ENCODE data around the gene EPHB2.

Gene EPHB2

DNA sequence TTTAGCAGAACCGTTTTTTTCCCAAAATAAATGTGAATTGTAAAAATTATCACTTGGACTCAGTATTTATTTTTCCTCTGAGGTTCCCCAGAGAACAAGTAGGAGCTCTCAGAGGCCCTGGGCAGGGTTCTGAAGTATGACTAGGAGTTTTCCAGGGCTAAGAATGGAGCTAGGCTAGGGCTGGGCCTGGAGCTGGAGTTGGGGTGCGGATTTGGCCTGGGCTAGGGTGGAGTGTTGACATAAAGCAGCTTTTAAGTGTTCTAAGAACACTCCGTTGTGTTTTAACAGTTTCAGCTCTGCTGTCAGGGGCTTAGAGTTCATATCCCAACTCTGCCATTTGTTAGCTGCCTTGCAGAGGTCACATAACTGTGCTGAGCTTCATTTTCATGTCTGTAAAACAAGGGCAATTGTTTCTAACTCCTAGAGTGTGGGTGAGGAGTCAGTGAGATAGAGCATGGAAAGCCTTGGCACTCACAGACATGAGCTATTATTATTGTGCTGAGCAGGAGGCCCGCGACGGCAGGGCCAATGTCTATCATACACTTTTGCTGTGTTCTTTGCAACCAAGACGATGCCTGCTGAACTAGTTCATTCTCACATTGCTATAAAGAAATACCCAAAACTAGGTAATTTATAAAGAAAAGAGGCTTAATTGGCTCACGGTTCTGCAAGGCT is 210.9 kb downstream of the EPHB2 start:
- Histone ChIP-seq H3K27ac (replicated peaks; ENCODE audit: low read length) (no peak overlapping the region), H2AK5ac (ENCODE audit: low read depth, low read length) (no peak overlapping the region), H2BK5ac (ENCODE audit: low read length) (no peak overlapping the region), H2AFZ (ENCODE audit: low read length) (no peak overlapping the region), H2BK15ac (ENCODE audit: low read length) (no peak overlapping the region), H3K36me3 (replicated peaks in 1 of 2; ENCODE audit: control insufficient read depth in 2 of 2, insufficient read depth in 2 of 2, low read length in 2 of 2) (no peaks in the 10 kb centered on the region), H3K27me3 (ENCODE audit: control insufficient read depth in 3 of 3, insufficient read depth in 3 of 3, low read depth in 1 of 3, low read length in 3 of 3) (peaks cover 0 to 3% (median 0%) of the 10 kb centered on the region in 3 experiments), H3K4me2 (ENCODE audit: insufficient read depth, low read length, poor library complexity, severe bottlenecking) (no peak overlapping the region), H3K4me3 (ENCODE audit: low read length in 2 of 2) (no peak overlapping the region), H3K4ac (ENCODE audit: low read length) (no peak overlapping the region), H3K4me1 (ENCODE audit: control insufficient read depth in 2 of 2, insufficient read depth in 1 of 2, low read depth in 1 of 2, low read length in 2 of 2) (peaks cover 0 to 3% of the 10 kb centered on the region in 2 donors), H3K14ac (ENCODE audit: low read length) (no peak overlapping the region), H3K79me1 (ENCODE audit: low read depth, low read length) (no peaks in the 10 kb centered on the region), H2BK120ac (ENCODE audit: low read depth, low read length) (no peak overlapping the region), H3K18ac (ENCODE audit: low read length) (no peak overlapping the region), H2BK12ac (ENCODE audit: low read length) (no peak overlapping the region), H4K8ac (ENCODE audit: low read depth, low read length) (no peak overlapping the region), H3K23ac (ENCODE audit: low read depth, low read length, poor library complexity) (no peak overlapping the region), H4K91ac (ENCODE audit: low read depth, low read length, poor library complexity) (no peak overlapping the region), H3K9me3 (replicated peaks in 1 of 2; ENCODE audit: control insufficient read depth in 2 of 2, insufficient read depth in 1 of 2, low read depth in 1 of 2, low read length in 2 of 2) (no peaks in the 10 kb centered on the region), H3K9ac (ENCODE audit: low read depth, low read length, poor library complexity) (no peak overlapping the region)
- no CpG with 5 or more reads among the region's 8 CpGs for WGBS, 2 donors (ENCODE audit: extremely low coverage in 2 of 2, insufficient read length in 2 of 2, insufficient replicate concordance in 1 of 2)
- no peak for DNase-seq (ENCODE audit: low spot score)

DNA sequence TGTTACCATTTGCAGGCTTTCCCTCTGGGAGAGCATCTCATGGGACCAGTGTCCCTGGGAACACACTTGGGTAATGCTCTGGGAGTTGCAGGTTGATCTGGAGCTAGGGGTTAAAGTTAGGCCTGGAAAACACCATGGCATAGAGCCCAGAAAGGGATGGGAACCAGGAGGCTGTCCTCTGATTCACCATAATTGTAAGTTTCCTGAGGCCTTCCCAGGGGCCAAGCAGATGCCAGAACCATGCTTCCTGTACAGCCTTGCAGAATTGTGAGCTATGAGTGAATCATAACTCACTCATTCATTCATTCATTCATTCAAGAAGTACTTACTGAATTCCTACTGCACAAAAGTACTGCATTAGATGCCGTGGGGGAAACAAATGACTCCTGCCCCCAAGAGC is 212.0 kb downstream of the EPHB2 start:
- Histone ChIP-seq H2BK15ac (ENCODE audit: low read length) (no peak overlapping the region), H3K23ac (ENCODE audit: low read depth, low read length, poor library complexity) (no peak overlapping the region), H3K27me3 (ENCODE audit: control insufficient read depth in 3 of 3, insufficient read depth in 3 of 3, low read depth in 1 of 3, low read length in 3 of 3) (peaks cover 0 to 3% (median 0%) of the 10 kb centered on the region in 3 experiments), H3K4me2 (ENCODE audit: insufficient read depth, low read length, poor library complexity, severe bottlenecking) (no peak overlapping the region), H3K4me1 (ENCODE audit: control insufficient read depth in 2 of 2, insufficient read depth in 1 of 2, low read depth in 1 of 2, low read length in 2 of 2) (peaks cover 0 to 3% of the 10 kb centered on the region in 2 donors), H2BK120ac (ENCODE audit: low read depth, low read length) (no peak overlapping the region), H2BK5ac (ENCODE audit: low read length) (no peak overlapping the region), H4K8ac (ENCODE audit: low read depth, low read length) (no peak overlapping the region), H2AFZ (ENCODE audit: low read length) (no peak overlapping the region), H2BK12ac (ENCODE audit: low read length) (no peak overlapping the region), H3K9ac (ENCODE audit: low read depth, low read length, poor library complexity) (no peak overlapping the region), H4K91ac (ENCODE audit: low read depth, low read length, poor library complexity) (no peak overlapping the region), H3K79me1 (ENCODE audit: low read depth, low read length) (no peaks in the 10 kb centered on the region), H3K9me3 (replicated peaks in 1 of 2; ENCODE audit: control insufficient read depth in 2 of 2, insufficient read depth in 1 of 2, low read depth in 1 of 2, low read length in 2 of 2) (no peaks in the 10 kb centered on the region), H3K4me3 (ENCODE audit: low read length in 2 of 2) (no peak overlapping the region), H3K14ac (ENCODE audit: low read length) (no peak overlapping the region), H3K4ac (ENCODE audit: low read length) (no peak overlapping the region), H3K27ac (replicated peaks; ENCODE audit: low read length) (no peak overlapping the region), H2AK5ac (ENCODE audit: low read depth, low read length) (no peak overlapping the region), H3K36me3 (replicated peaks in 1 of 2; ENCODE audit: control insufficient read depth in 2 of 2, insufficient read depth in 2 of 2, low read length in 2 of 2) (no peaks in the 10 kb centered on the region), H3K18ac (ENCODE audit: low read length) (no peak overlapping the region)
- WGBS, 2 donors (ENCODE audit: extremely low coverage in 2 of 2, insufficient read length in 2 of 2, insufficient replicate concordance in 1 of 2): no CpG with 5 or more reads among the region's 1 CpG
- DNase-seq (ENCODE audit: low spot score): no peak

DNA sequence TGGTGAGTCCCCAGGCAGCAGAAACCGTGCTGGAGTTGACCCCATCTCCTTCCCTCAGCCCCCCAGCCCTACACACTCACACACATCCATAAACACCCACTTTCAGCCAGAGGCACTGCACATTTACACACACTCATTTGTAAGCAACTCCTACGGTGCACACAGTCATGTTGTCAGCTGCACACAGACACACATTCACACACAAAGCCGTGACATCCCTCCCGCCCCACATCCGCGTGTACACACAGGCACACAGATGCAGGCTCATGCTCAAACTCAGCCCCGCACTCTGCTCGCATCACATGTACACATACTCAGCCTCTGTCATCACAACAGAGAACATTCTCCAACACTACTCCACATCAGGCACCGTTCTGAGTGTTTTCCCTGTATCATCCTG is 214.5 kb downstream of the EPHB2 start:
- Histone ChIP-seq H2BK12ac (ENCODE audit: low read length) (no peak overlapping the region), H3K9me3 (replicated peaks in 1 of 2; ENCODE audit: control insufficient read depth in 2 of 2, insufficient read depth in 1 of 2, low read depth in 1 of 2, low read length in 2 of 2) (no peaks in the 10 kb centered on the region), H3K4me3 (ENCODE audit: low read length in 2 of 2) (peak overlapping the region in 1 of 2 donors; percentile 38), H3K36me3 (replicated peaks in 1 of 2; ENCODE audit: control insufficient read depth in 2 of 2, insufficient read depth in 2 of 2, low read length in 2 of 2) (no peaks in the 10 kb centered on the region), H2BK15ac (ENCODE audit: low read length) (no peak overlapping the region), H2AFZ (ENCODE audit: low read length) (no peak overlapping the region), H2BK120ac (ENCODE audit: low read depth, low read length) (no peak overlapping the region), H3K27ac (replicated peaks; ENCODE audit: low read length) (no peak overlapping the region), H4K91ac (ENCODE audit: low read depth, low read length, poor library complexity) (no peak overlapping the region), H2BK5ac (ENCODE audit: low read length) (no peak overlapping the region), H3K4me1 (ENCODE audit: control insufficient read depth in 2 of 2, insufficient read depth in 1 of 2, low read depth in 1 of 2, low read length in 2 of 2) (peaks cover 0 to 1% of the 10 kb centered on the region in 2 donors), H3K79me1 (ENCODE audit: low read depth, low read length) (no peaks in the 10 kb centered on the region), H3K9ac (ENCODE audit: low read depth, low read length, poor library complexity) (peak overlapping the region; percentile 46), H3K14ac (ENCODE audit: low read length) (peak overlapping the region; percentile 91), H4K8ac (ENCODE audit: low read depth, low read length) (no peak overlapping the region), H3K4ac (ENCODE audit: low read length) (no peak overlapping the region), H3K23ac (ENCODE audit: low read depth, low read length, poor library complexity) (no peak overlapping the region), H3K4me2 (ENCODE audit: insufficient read depth, low read length, poor library complexity, severe bottlenecking) (no peak overlapping the region), H3K27me3 (ENCODE audit: control insufficient read depth in 3 of 3, insufficient read depth in 3 of 3, low read depth in 1 of 3, low read length in 3 of 3) (peaks cover 0 to 11% (median 0%) of the 10 kb centered on the region in 3 experiments), H3K18ac (ENCODE audit: low read length) (peak overlapping the region; percentile 78), H2AK5ac (ENCODE audit: low read depth, low read length) (no peak overlapping the region)
- no CpG with 5 or more reads among the region's 9 CpGs for WGBS, 2 donors (ENCODE audit: extremely low coverage in 2 of 2, insufficient read length in 2 of 2, insufficient replicate concordance in 1 of 2)
- DNase-seq (ENCODE audit: low spot score): no peak

DNA sequence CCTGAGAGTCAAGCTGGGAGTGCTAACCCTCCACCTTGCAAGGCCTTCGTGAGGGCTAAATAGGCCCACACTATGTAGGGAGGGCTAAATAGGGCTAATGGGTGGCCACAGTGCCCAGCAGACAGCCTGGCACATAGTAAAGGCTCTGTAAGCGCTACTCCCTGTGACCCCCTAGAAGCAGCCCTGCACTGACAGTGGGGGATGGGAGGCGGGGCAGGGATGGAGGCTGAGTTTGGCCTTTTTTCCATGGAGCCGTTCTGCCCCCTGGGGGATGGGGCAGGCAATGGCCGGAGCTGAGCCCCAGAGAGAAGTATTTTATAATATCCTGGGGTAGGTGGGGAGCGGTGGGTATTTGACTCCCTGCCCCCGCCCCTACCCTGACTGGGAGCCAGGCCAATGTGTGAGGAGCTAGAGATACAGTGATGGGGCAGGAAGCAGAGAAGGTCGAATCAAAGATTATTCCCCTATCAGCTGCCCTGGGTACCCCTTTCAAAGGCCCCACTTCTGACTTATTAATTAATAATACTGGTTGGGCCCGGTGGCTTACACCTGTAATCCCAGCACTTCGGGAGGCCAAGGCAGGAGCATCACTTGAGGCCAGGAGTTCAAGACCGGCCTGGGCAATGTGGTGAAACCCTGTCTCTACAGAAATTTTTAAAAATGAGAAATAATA is 219.7 kb downstream of the EPHB2 start:
- Histone ChIP-seq H3K27ac (replicated peaks; ENCODE audit: low read length) (no peak overlapping the region), H3K18ac (ENCODE audit: low read length) (peak overlapping the region; percentile 81), H2AFZ (ENCODE audit: low read length) (no peak overlapping the region), H3K9ac (ENCODE audit: low read depth, low read length, poor library complexity) (no peak overlapping the region), H2BK120ac (ENCODE audit: low read depth, low read length) (no peak overlapping the region), H3K9me3 (replicated peaks in 1 of 2; ENCODE audit: control insufficient read depth in 2 of 2, insufficient read depth in 1 of 2, low read depth in 1 of 2, low read length in 2 of 2) (peaks cover 2% of the 10 kb centered on the region in 2 donors), H3K4me1 (ENCODE audit: control insufficient read depth in 2 of 2, insufficient read depth in 1 of 2, low read depth in 1 of 2, low read length in 2 of 2) (peaks cover 0 to 2% of the 10 kb centered on the region in 2 donors), H2AK5ac (ENCODE audit: low read depth, low read length) (no peak overlapping the region), H4K91ac (ENCODE audit: low read depth, low read length, poor library complexity) (no peak overlapping the region), H2BK12ac (ENCODE audit: low read length) (no peak overlapping the region), H3K4me2 (ENCODE audit: insufficient read depth, low read length, poor library complexity, severe bottlenecking) (no peak overlapping the region), H3K27me3 (ENCODE audit: control insufficient read depth in 3 of 3, insufficient read depth in 3 of 3, low read depth in 1 of 3, low read length in 3 of 3) (peaks cover 0 to 8% (median 0%) of the 10 kb centered on the region in 3 experiments), H2BK15ac (ENCODE audit: low read length) (no peak overlapping the region), H3K4ac (ENCODE audit: low read length) (no peak overlapping the region), H3K23ac (ENCODE audit: low read depth, low read length, poor library complexity) (no peak overlapping the region), H3K36me3 (replicated peaks in 1 of 2; ENCODE audit: control insufficient read depth in 2 of 2, insufficient read depth in 2 of 2, low read length in 2 of 2) (no peaks in the 10 kb centered on the region), H3K4me3 (ENCODE audit: low read length in 2 of 2) (no peak overlapping the region), H3K14ac (ENCODE audit: low read length) (no peak overlapping the region), H3K79me1 (ENCODE audit: low read depth, low read length) (no peaks in the 10 kb centered on the region), H4K8ac (ENCODE audit: low read depth, low read length) (no peak overlapping the region), H2BK5ac (ENCODE audit: low read length) (no peak overlapping the region)
- DNase-seq (ENCODE audit: low spot score): peak; percentile 75
- WGBS, 2 donors (ENCODE audit: extremely low coverage in 2 of 2, insufficient read length in 2 of 2, insufficient replicate concordance in 1 of 2): no CpG with 5 or more reads among the region's 11 CpGs

Data from neuronal stem cell (in vitro differentiated cells).